Lower lobe of right lung (tissue), 2 donors: ENCODE data around the gene RAB31. TPM values are rescaled to one million over a fixed set of nuclear protein-coding genes. Genes with fewer than 3 reads are reported as not detected.

Experiments
- ATAC-seq, 2 donors: fragments of 200-7000 bp; cut with Tn5 transposase; one replicate each; pipeline ENCODE4 v1.9.1; 2020 to 2022; ENCODE audit warnings: mild to moderate bottlenecking in 2 of 2, moderate library complexity in 2 of 2
- DNase-seq: peaks from one replicate; pipeline ENCODE4 v3.0.0-alpha.2; 2020
- H3K27ac ChIP-seq: fragments of 200-600 bp; one replicate; pipeline ENCODE4 v1.8.0; 2022
- H3K27me3 ChIP-seq: fragments of 200-600 bp; one replicate; pipeline ENCODE4 v1.8.0; 2022; ENCODE audit warnings: low read depth
- H3K36me3 ChIP-seq: fragments of 200-600 bp; one replicate; pipeline ENCODE4 v1.8.0; 2022; ENCODE audit warnings: mild to moderate bottlenecking
- H3K4me1 ChIP-seq: fragments of 200-600 bp; one replicate; pipeline ENCODE4 v1.8.0; 2022
- H3K4me3 ChIP-seq: fragments of 200-600 bp; one replicate; pipeline ENCODE4 v1.8.0; 2022; ENCODE audit warnings: mild to moderate bottlenecking
- H3K9me3 ChIP-seq: fragments of 200-600 bp; one replicate; pipeline ENCODE4 v1.8.0; 2022
- CTCF ChIP-seq: fragments of 200-600 bp; IDR thresholded peaks from one replicate; pipeline ENCODE4 v1.8.0; 2022; ENCODE audit warnings: antibody characterized with exemption, mild to moderate bottlenecking
- intact Hi-C: fragments of 100-400 bp; cut with DNase I; formaldehyde crosslinking; loops from one replicate; pipeline ENCODE4 v1.11.0; 2022
- total RNA-seq: library from RNA; stranded (reverse); fragmentation: NEBNext Ultra II Directional; extraction: Animal tissue kit (Norgen Biotek cat#: 25700); gene quantifications from one replicate; pipeline ENCODE4 v1.2.1, GENCODE V29; 2021
- donor health status: DM: no; HTN: yes; CAD: no; lungs with severe emphysema.

RAB31 gene
- total RNA-seq, 1 donor from 2014 or later: 110 TPM

- ATAC-seq (no peak), DNase-seq (no peak)
- H3K4me1 ChIP-seq: peaks cover 6% of the 10 kb centered on the region
- intact Hi-C loops: no loop called here
- no peak for TF ChIP-seq CTCF
- no peak overlapping the region for H3K4me3 ChIP-seq
- H3K27me3 ChIP-seq: no peaks in the 10 kb centered on the region
- H3K27ac ChIP-seq: no peak overlapping the region
- peaks cover 14% of the 10 kb centered on the region for H3K36me3 ChIP-seq
- H3K9me3 ChIP-seq: no peaks in the 10 kb centered on the region
These were observed 23.3 kb downstream of the RAB31 start for GRCh38 chr18:9731380-9731779.

GRCh38 chr18:9732031-9732430 is 23.9 kb downstream of the RAB31 start:
- Histone ChIP-seq H3K36me3 (peaks cover 14% of the 10 kb centered on the region), H3K9me3 (no peaks in the 10 kb centered on the region), H3K27me3 (no peaks in the 10 kb centered on the region), H3K4me1 (peaks cover 6% of the 10 kb centered on the region), H3K4me3 (no peak overlapping the region), H3K27ac (no peak overlapping the region)
- ATAC-seq (no peak), DNase-seq (no peak)
- intact Hi-C loops: no loop called here
- no peak for TF ChIP-seq CTCF

GRCh38 chr18:9734189-9734588 is 26.1 kb downstream of the RAB31 start:
- DNase-seq (no peak), ATAC-seq (peak; percentile 58 to 68)
- no peak for TF ChIP-seq CTCF
- no peaks in the 10 kb centered on the region for H3K9me3 ChIP-seq
- H3K36me3 ChIP-seq: peaks cover 14% of the 10 kb centered on the region
- peaks cover 6% of the 10 kb centered on the region for H3K4me1 ChIP-seq
- H3K4me3 ChIP-seq: no peak overlapping the region
- no peak overlapping the region for H3K27ac ChIP-seq
- H3K27me3 ChIP-seq: no peaks in the 10 kb centered on the region
- intact Hi-C loops: no loop called here

GRCh38 chr18:9735238-9735637 is 27.1 kb downstream of the RAB31 start:
- peaks cover 14% of the 10 kb centered on the region for H3K36me3 ChIP-seq
- TF ChIP-seq CTCF: no peak
- intact Hi-C loops: no loop called here
- DNase-seq (no peak), ATAC-seq (no peak)
- H3K27ac ChIP-seq: no peak overlapping the region
- H3K27me3 ChIP-seq: no peaks in the 10 kb centered on the region
- peaks cover 6% of the 10 kb centered on the region for H3K4me1 ChIP-seq
- H3K4me3 ChIP-seq: no peak overlapping the region
- H3K9me3 ChIP-seq: no peaks in the 10 kb centered on the region

GRCh38 chr18:9735879-9736278 is 27.8 kb downstream of the RAB31 start:
- ATAC-seq: no peak
- no peak overlapping the region for H3K27ac ChIP-seq
- peaks cover 14% of the 10 kb centered on the region for H3K36me3 ChIP-seq
- TF ChIP-seq CTCF: no peak
- DNase-seq: no peak
- H3K27me3 ChIP-seq: no peaks in the 10 kb centered on the region
- intact Hi-C loops: no loop called here
- peaks cover 6% of the 10 kb centered on the region for H3K4me1 ChIP-seq
- no peaks in the 10 kb centered on the region for H3K9me3 ChIP-seq
- no peak overlapping the region for H3K4me3 ChIP-seq
